GM13976 (cell line): Measurements from ENCODE around the gene SPSB2.
A peak's percentile ranks its signal among the peaks of the same experiment; 100 is the strongest.
"Not testable (repeated sequence)": the region's sequence is repeated elsewhere in the genome, so short reads cannot be mapped to it uniquely, and the experiment has no call there.

Experiments used
- DNase-seq: peaks from one replicate; pipeline ENCODE4 v3.0.0; 2012; ENCODE audit warnings: low spot score
- in situ Hi-C: fragments of 300-500 bp; cut with MboI; formaldehyde crosslinking; loops from one replicate; pipeline ENCODE4 v1.12.0; 2022; ENCODE audit warnings: low sequenced_read_pairs, mixed read lengths, inconsistent platforms; ENCODE audit not compliant: unreplicated experiment
- TF ChIP-seq, protein P1 (sequence below): IDR thresholded peaks from 2 replicates; pipeline ENCODE4 v1.5.1; 2012; ENCODE audit warnings: borderline replicate concordance, mild to moderate bottlenecking; ENCODE audit not compliant: insufficient read depth; ENCODE audit errors: extremely low read depth, missing control alignments, control extremely low read depth

Gene SPSB2

GRCh38 chr12:6916426-6917200, 43.5 kb upstream of the SPSB2 start:
- DNase-seq = no peak
- in situ Hi-C loops = no loop called here
- TF ChIP-seq, protein P1, sequence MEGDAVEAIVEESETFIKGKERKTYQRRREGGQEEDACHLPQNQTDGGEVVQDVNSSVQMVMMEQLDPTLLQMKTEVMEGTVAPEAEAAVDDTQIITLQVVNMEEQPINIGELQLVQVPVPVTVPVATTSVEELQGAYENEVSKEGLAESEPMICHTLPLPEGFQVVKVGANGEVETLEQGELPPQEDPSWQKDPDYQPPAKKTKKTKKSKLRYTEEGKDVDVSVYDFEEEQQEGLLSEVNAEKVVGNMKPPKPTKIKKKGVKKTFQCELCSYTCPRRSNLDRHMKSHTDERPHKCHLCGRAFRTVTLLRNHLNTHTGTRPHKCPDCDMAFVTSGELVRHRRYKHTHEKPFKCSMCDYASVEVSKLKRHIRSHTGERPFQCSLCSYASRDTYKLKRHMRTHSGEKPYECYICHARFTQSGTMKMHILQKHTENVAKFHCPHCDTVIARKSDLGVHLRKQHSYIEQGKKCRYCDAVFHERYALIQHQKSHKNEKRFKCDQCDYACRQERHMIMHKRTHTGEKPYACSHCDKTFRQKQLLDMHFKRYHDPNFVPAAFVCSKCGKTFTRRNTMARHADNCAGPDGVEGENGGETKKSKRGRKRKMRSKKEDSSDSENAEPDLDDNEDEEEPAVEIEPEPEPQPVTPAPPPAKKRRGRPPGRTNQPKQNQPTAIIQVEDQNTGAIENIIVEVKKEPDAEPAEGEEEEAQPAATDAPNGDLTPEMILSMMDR = no peak

DNA sequence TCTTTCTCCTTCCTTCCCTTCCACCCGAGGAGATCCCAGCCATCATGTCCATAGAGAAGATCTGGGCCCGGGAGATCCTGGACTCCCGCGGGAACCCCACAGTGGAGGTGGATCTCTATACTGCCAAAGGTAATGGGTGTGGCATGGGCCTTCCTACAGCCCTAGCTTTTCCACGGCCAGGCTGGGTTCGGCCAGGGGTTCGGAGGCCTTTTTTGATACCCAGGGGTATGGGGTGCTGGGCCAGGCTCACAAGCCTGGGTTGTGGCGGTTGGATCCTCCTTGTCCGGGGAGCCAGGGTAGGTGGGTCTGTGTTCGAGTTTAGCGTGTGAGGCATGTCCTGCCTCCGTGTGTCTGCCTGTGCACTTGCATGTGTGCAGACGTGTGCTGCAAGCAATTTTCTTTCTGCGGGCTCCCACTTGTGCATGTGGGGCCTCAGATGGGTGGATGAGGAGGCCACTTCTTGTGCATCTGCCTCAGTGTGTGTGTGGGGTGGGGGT, 42.7 kb upstream of the SPSB2 start:
- TF ChIP-seq, protein P1 = no peak
- no peak for DNase-seq
- in situ Hi-C loops = no loop called here

- TF ChIP-seq, protein P1 = no peak
- in situ Hi-C loops = no loop called here
- peak; percentile 72 for DNase-seq
These were observed 42.1 kb upstream of the SPSB2 start for GRCh38 chr12:6914947-6915788.

GRCh38 chr12:6914246-6914946, 41.3 kb upstream of the SPSB2 start, which contains the start of gene ENO2:
Gene ENO2 (plus strand): TSS chr12:6914580. CDS start chr12:6915833, 1,253 bp downstream.
- DNase-seq = peak; percentile 90
- TF ChIP-seq, protein P1 = no peak
- in situ Hi-C loops = no loop called here

DNA sequence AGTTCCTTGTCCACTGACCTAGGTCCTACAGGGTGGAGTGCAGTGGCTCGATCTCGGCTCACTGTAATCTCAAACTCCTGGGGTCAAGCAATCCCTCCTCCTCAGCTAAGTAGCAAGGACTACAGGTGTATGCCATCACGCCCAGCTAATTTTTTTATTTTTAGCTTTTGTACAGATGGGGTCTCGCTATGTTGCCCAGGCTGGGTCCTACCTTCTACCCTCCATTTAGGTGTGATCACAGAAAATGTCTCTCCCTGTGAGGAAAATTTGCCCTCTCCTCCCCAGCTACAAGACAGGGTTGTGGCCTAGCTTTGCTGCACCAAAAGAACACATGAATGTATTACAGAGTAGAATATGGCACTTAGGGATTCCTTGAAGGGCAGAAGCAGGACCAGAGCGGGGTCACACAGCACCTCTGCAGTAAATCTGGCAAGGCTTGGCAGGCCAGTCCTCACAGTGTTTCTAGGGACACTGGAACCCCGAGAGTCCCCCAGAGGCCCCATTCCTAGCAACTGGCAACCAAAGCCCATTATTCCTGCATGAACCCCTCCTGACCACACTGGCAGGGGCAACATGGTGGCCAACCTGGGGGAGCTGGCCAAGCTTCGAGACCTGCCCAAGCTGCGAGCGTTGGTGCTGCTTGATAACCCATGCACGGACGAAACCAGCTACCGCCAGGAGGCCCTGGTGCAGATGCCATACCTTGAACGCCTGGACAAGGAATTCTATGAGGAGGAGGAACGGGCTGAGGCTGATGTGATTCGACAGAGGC, 39.2 kb upstream of the SPSB2 start:
- TF ChIP-seq, protein P1 = no peak
- in situ Hi-C loops = no loop called here
- no peak for DNase-seq

GRCh38 chr12:6909421-6910145, 36.5 kb upstream of the SPSB2 start:
- in situ Hi-C loops = no loop called here
- DNase-seq = no peak
- TF ChIP-seq, protein P1 = no peak

DNA sequence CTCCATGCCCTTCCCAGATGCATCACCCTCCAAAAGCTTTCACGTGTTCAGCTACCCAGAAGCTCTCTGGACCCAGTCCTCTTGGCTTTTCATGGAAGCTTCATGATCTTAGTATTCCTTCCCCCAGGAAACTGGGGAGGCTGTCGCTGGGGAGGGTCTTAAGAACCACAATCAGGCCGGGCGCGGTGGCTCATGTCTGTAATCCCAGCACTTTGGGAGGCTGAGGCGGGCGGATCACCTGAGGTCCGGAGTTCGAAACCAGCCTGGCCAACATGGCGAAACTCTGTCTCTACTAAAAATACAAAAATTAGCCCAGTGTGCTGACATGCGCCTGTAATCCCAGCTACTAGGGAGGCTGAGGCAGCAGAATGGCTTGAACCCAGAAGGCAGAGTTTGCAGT, 35.0 kb upstream of the SPSB2 start:
- in situ Hi-C loops, DNase-seq: not testable (repeated sequence)
